Hypothalamus (tissue), 51 donors: ENCODE data around the gene CPNE4.

Experiments used
- DNase-seq, 51 donors: peaks; one replicate each; lab custom pipeline; 2025; lab: John Stamatoyannopoulos, UW

Gene CPNE4

GRCh38 chr3:131749826-131750225 lies 285.0 kb downstream of the CPNE4 start:
- DNase-seq: no peak

DNA sequence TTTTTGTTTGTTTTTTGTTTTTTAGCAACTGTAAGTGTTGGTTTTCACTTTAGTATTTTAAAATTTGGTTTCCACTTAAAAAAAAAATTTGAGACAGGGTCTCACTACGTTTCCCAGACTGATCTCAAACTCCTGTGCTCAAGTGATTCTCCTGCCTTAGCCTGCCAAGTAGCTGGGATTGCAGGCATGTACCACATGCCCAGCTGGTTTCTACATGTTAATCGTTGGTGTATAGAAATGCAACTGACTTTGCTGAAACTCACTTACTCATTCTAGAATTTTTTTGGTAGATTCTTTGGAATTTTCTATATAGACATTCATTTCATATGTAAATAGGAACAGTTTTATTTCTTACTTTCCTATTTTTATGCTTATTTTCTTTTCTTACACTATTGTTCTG lies 287.3 kb downstream of the CPNE4 start:
- no peak for DNase-seq

GRCh38 chr3:131744765-131745164 lies 290.0 kb downstream of the CPNE4 start:
- DNase-seq: no peak

- no peak for DNase-seq
These were observed 291.7 kb downstream of the CPNE4 start for GRCh38 chr3:131743126-131743525.

- no peak for DNase-seq
These were observed 295.6 kb downstream of the CPNE4 start for GRCh38 chr3:131739211-131739610.

GRCh38 chr3:131738095-131738494 lies 296.7 kb downstream of the CPNE4 start:
- no peak for DNase-seq

GRCh38 chr3:131735544-131735943 lies 299.3 kb downstream of the CPNE4 start:
- no peak for DNase-seq

DNA sequence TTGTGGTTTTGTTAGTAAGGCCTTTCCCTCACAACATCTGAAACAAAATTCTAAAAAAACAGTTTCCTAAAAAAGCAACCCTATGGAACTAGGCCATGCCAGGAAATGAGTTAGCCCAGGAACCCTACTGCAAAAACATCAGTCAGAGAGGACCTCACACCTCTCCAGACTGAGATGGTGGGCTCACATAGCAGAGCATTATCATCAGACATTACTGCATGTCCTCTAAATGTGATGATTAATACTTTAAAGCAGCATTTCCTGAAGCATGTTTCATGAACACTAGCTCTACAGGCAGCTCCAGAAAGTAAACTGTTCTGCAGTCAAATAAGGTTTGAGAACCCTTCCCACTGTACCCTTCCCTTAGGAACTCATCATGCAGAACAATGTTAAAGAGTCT lies 299.7 kb downstream of the CPNE4 start:
- no peak for DNase-seq

GRCh38 chr3:131733086-131733841 lies 301.6 kb downstream of the CPNE4 start:
- DNase-seq: no peak

GRCh38 chr3:131731709-131732108 lies 303.1 kb downstream of the CPNE4 start:
- DNase-seq: no peak

- no peak for DNase-seq
These were observed 304.2 kb downstream of the CPNE4 start for GRCh38 chr3:131730581-131730980.

DNA sequence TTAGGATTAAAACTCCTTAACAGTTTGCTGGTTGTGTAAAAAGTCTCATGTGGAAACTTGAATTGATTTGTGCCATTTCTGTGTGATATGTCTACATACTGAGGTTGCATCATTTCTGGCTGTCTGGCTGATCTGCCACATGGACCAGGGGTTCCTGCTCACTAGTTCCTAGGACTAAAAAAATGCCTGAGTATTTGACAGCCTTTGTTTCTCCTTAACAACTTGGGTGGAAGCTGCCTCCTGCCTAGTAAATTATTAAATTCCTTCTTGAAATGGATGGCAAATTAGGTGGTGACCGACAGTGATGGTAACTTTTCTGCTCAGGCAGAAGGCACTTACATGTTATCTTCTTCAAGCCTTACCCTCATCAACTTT lies 305.2 kb downstream of the CPNE4 start:
- no peak for DNase-seq

DNA sequence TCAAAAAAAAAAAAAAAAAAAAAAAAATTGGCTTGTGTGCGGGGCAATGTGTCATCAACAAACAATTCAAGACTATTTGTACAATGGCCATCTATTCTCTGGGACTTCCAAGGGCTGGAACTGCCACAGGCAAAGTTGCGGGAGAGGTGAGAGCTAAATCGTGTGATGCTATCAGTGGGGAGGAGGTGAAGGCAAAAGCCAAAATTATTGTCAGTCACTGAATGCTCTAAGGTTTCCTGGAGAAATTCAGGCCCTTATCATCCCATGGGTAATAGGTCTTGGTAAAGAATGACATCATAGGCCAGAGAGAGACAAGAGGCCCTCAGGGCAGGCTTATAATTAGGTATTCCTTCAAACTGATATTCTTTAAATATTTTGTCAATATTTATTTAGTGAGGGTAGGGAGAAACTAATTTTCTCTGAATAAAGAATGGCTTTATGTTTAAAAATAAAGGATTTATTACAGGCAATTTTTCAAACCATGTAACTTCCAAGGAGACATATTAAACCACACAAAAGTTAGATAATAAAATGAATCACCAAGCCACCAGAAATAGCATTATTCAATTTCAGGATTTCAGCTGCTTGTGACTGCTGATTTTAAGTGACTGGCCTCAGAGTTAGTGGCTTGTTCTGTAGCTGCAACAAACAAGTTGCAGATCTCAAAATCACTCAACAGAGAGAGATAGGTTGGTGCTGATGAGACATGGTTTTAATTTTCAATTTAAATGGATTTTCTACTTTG lies 305.7 kb downstream of the CPNE4 start:
- no peak for DNase-seq

- no peak for DNase-seq
These were observed 309.4 kb downstream of the CPNE4 start for GRCh38 chr3:131725414-131725813.

GRCh38 chr3:131723343-131723742 lies 311.5 kb downstream of the CPNE4 start:
- no peak for DNase-seq

DNA sequence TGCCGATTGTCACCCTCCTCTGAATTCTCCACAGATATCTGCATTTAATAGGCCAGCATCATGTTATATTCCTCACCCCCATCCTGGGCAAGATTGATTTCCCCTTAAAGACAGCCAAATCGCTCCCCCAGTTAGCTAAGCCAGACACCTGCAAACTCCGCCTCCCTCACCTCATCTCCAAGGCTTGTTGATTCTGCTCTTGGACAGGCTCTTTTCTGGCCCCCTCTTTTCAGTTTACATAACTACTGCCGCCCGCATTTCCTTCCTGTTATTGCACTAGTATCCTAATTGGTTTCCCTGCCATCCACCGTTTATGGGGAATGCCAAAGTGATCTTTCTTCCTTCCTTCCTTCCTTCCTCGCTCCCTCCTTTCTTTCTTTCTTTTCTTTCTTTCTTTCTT lies 317.3 kb downstream of the CPNE4 start:
- DNase-seq: no peak

DNA sequence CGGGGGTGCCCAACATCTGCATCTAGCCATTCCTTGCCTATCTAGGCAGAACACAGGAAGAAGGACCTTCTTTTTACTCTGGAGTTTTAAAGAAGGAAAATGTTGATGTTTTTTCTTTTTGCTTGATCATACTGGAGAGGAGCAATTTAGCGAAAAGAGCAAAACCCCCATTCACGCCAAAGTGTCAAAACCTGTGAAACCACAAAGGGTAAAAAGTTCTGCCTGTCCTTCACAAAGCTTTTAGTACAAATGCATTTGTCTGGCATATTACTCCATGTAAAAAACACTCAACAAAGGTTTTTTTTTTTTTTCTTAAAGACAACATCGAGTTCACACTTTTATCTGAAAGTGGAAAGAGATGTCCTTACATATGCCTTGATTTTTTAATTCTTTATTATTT lies 317.9 kb downstream of the CPNE4 start:
- no peak for DNase-seq

DNA sequence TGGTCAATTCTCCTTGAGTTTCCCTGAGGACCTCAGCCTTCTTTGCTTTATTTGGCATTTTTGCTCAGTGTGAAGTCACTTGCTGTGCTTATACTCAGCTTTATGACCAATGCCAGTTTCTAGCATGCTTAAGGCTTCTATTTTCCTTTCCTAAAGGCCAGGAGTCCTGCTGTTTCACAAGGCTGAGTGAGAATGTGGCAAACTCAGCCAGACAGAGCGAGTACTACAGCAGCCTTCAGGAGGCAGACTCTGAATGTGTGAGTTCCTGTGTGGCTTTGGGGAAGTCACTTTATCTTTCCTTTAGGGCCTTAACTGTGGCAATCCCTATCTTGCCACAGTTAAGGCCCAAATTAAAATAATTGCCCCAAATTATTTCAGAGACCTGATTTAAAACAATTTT lies 318.8 kb downstream of the CPNE4 start:
- DNase-seq: no peak

DNA sequence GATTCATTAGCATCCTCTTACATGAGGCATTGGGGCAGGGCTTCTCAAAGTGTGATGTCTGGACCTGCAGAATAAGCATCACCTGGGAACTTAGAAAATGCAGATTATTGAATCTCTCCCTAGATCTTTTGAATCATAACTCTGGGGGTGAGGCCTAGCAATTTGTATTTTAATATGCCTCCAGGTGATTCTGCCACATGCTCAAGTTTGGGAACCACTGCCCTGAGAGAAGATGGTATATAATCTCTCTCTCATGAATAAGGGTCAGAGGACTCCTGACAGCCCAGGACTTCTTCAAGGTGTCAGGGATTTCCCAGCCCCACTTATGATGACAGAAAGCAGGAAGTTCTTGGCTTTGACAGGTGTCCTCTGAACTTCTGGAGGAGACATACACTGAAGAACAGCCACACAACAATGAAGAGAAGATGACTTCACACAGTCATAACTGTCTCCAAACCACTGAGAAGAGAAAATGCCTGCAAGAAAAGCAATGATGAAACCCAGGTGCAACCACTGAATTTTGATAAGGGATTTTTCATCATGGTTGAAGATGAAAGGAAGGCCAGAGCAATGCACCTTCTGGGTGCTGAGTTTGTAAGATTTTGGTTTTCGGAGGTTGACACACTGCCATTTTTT lies 320.1 kb downstream of the CPNE4 start:
- DNase-seq: no peak

GRCh38 chr3:131713416-131714123 lies 321.2 kb downstream of the CPNE4 start:
- DNase-seq: no peak

GRCh38 chr3:131712662-131713061 lies 322.2 kb downstream of the CPNE4 start:
- DNase-seq: no peak
